IMR-90 (cell line): ENCODE results near the gene CALCOCO2. TPM values are rescaled to one million over a fixed set of nuclear protein-coding genes. Genes with fewer than 3 reads are reported as not detected.

ENCODE experiments used
- ATAC-seq: fragments of 200-7000 bp; cut with Tn5 transposase; 2 replicates; pipeline ENCODE4 v1.9.1; 2020; ENCODE audit warnings: low read depth, mild to moderate bottlenecking, moderate library complexity
- BruUV-seq: library from RNA; stranded (reverse); fragments of 400-500 nt; replicated peaks from 2 replicates; lab custom pipeline; 2021; lab: Mats Ljungman, UMichigan
- CTCF ChIA-PET: fragments of 300-600 bp; formaldehyde crosslinking; extraction: SDS; loops from one replicate; lab custom pipeline; 2021; ENCODE audit warnings: antibody characterized with exemption; lab: Yijun Ruan, JAX
- POLR2A ChIA-PET: fragments of 300-600 bp; sonication (Branson Sonifier 250); formaldehyde crosslinking; loops from one replicate; lab custom pipeline; 2022; ENCODE audit warnings: antibody characterized with exemption; ENCODE audit not compliant: unreplicated experiment; lab: Charles Lee
- DNase-seq: peaks from one replicate; pipeline ENCODE4 v3.0.0; 2013
- H2AFZ ChIP-seq: replicated peaks from 2 replicates; pipeline ENCODE3; 2013; ENCODE audit warnings: low read length, mild to moderate bottlenecking; ENCODE audit not compliant: poor library complexity
- H2AK5ac ChIP-seq: 2 replicates; pipeline ENCODE4 v1.6.1; 2013; ENCODE audit warnings: low read depth, low read length, inconsistent platforms
- H2AK9ac ChIP-seq: replicated peaks from 2 replicates; pipeline ENCODE3; 2013; ENCODE audit warnings: mild to moderate bottlenecking, low read depth, low read length, moderate library complexity; ENCODE audit not compliant: poor library complexity
- H2BK120ac ChIP-seq: 2 replicates; pipeline ENCODE4 v1.6.1; 2013; ENCODE audit warnings: low read depth, low read length, inconsistent platforms
- H2BK15ac ChIP-seq: 3 replicates; pipeline ENCODE4 v1.6.1; 2013; ENCODE audit warnings: low read depth, low read length, inconsistent platforms
- H2BK20ac ChIP-seq: 2 replicates; pipeline ENCODE4 v1.6.1; 2013; ENCODE audit warnings: low read depth, mild to moderate bottlenecking, inconsistent platforms, low read length, moderate library complexity
- H2BK5ac ChIP-seq: 2 replicates; pipeline ENCODE4 v1.6.1; 2013; ENCODE audit warnings: mild to moderate bottlenecking, low read depth, low read length, inconsistent platforms; ENCODE audit not compliant: poor library complexity, severe bottlenecking
- H3K14ac ChIP-seq: replicated peaks from 2 replicates; pipeline ENCODE4 v1.6.1; 2013; ENCODE audit warnings: low read depth, low read length, inconsistent platforms
- H3K18ac ChIP-seq: 2 replicates; pipeline ENCODE4 v1.6.1; 2013; ENCODE audit warnings: low read depth, low read length, control low read depth
- H3K23ac ChIP-seq: 2 replicates; pipeline ENCODE4 v1.6.1; 2013; ENCODE audit warnings: low read depth, low read length, inconsistent platforms
- H3K27ac ChIP-seq: 2 replicates; pipeline ENCODE4 v1.5.1; 2013; ENCODE audit warnings: mild to moderate bottlenecking, control low read depth, low read length; ENCODE audit not compliant: insufficient read depth
- H3K27me3 ChIP-seq: 2 replicates; pipeline ENCODE4 v1.6.1; 2013; ENCODE audit warnings: low read length; ENCODE audit not compliant: control insufficient read depth, insufficient read depth
- H3K36me3 ChIP-seq: 2 replicates; pipeline ENCODE4 v1.6.1; 2013; ENCODE audit warnings: low read length, mixed read lengths; ENCODE audit not compliant: control insufficient read depth, insufficient read depth
- H3K4ac ChIP-seq: 2 replicates; pipeline ENCODE4 v1.6.1; 2013; ENCODE audit warnings: low read depth, low read length, inconsistent platforms
- H3K4me1 ChIP-seq: 2 replicates; pipeline ENCODE4 v1.6.1; 2013; ENCODE audit warnings: low read length, mixed read lengths; ENCODE audit not compliant: control insufficient read depth, insufficient read depth
- H3K4me2 ChIP-seq: 2 replicates; pipeline ENCODE4 v1.6.1; 2013; ENCODE audit warnings: low read depth, mild to moderate bottlenecking, control low read depth, low read length, moderate library complexity
- H3K4me3 ChIP-seq: 2 replicates; pipeline ENCODE4 v1.5.1; 2013; ENCODE audit warnings: low read depth, mild to moderate bottlenecking, control low read depth, low read length, moderate library complexity; ENCODE audit not compliant: insufficient read depth
- H3K56ac ChIP-seq: 2 replicates; pipeline ENCODE4 v1.6.1; 2013; ENCODE audit warnings: low read length, inconsistent platforms; ENCODE audit not compliant: insufficient read depth; ENCODE audit errors: extremely low read depth
- H3K79me1 ChIP-seq, 2 experiments: 2 replicates each; pipeline ENCODE4 v1.6.1; 2013; ENCODE audit warnings: low read length in 2 of 2, inconsistent platforms in 1 of 2, low read depth in 1 of 2
- H3K9ac ChIP-seq: 2 replicates; pipeline ENCODE4 v1.6.1; 2013; ENCODE audit warnings: low read depth, low read length, control low read depth
- H3K9me1 ChIP-seq: 2 replicates; pipeline ENCODE4 v1.6.1; 2013; ENCODE audit warnings: low read length, inconsistent platforms; ENCODE audit not compliant: insufficient read depth
- H3K9me3 ChIP-seq: 2 replicates; pipeline ENCODE4 v1.6.1; 2013; ENCODE audit warnings: low read length; ENCODE audit not compliant: control insufficient read depth, insufficient read depth
- H4K20me1 ChIP-seq: 2 replicates; pipeline ENCODE4 v1.6.1; 2013; ENCODE audit warnings: low read length, inconsistent platforms; ENCODE audit not compliant: insufficient read depth
- H4K5ac ChIP-seq: 2 replicates; pipeline ENCODE4 v1.6.1; 2013; ENCODE audit warnings: mild to moderate bottlenecking, low read depth, low read length, control low read depth
- H4K8ac ChIP-seq, 2 experiments: 2 replicates each; pipeline ENCODE4 v1.6.1; 2013; ENCODE audit warnings: low read depth in 2 of 2, low read length in 2 of 2, control low read depth in 1 of 2, inconsistent platforms in 1 of 2
- H4K91ac ChIP-seq: 2 replicates; pipeline ENCODE4 v1.6.1; 2013; ENCODE audit warnings: low read depth, low read length, inconsistent platforms; ENCODE audit not compliant: insufficient read depth
- BHLHE40 ChIP-seq: fragments of 150-350 bp; IDR thresholded peaks from 2 replicates; pipeline ENCODE4 v1.6.1; 2016; ENCODE audit warnings: mild to moderate bottlenecking, low read depth, low read length
- CEBPB ChIP-seq: IDR thresholded peaks from 2 replicates; pipeline ENCODE4 v1.6.1; 2012; ENCODE audit warnings: low read depth, low read length, improper control_type of control experiment
- CHD1 ChIP-seq: IDR thresholded peaks from 2 replicates; pipeline ENCODE4 v1.6.1; 2012; ENCODE audit warnings: low read depth, low read length, improper control_type of control experiment
- CTCF ChIP-seq: conservative IDR thresholded peaks from 2 replicates; pipeline ENCODE4 v1.5.1; 2012; ENCODE audit warnings: mild to moderate bottlenecking, low read depth, low read length, improper control_type of control experiment
- FOS ChIP-seq: fragments of 150-350 bp; IDR thresholded peaks from 2 replicates; pipeline ENCODE4 v1.6.1; 2016; ENCODE audit warnings: low read depth, low read length
- MAFK ChIP-seq: IDR thresholded peaks from 2 replicates; pipeline ENCODE4 v1.6.1; 2012; ENCODE audit warnings: low read depth, low read length, improper control_type of control experiment
- MAZ ChIP-seq: IDR thresholded peaks from 2 replicates; pipeline ENCODE4 v1.6.1; 2012; ENCODE audit warnings: low read depth, mild to moderate bottlenecking, low read length, improper control_type of control experiment, moderate library complexity, borderline replicate concordance
- MXI1 ChIP-seq: IDR thresholded peaks from 2 replicates; pipeline ENCODE4 v1.6.1; 2012; ENCODE audit warnings: low read depth, mild to moderate bottlenecking, low read length, moderate library complexity, borderline replicate concordance
- NFE2L2 ChIP-seq: fragments of 150-350 bp; IDR thresholded peaks from 2 replicates; pipeline ENCODE4 v1.6.1; 2016; ENCODE audit warnings: low read depth, mild to moderate bottlenecking, low read length
- POLR2A ChIP-seq: IDR thresholded peaks from 2 replicates; pipeline ENCODE4 v1.6.1; 2012; ENCODE audit warnings: mild to moderate bottlenecking, low read depth, low read length
- RAD21 ChIP-seq: IDR thresholded peaks from 2 replicates; pipeline ENCODE4 v1.6.1; 2012; ENCODE audit warnings: low read length, improper control_type of control experiment
- RCOR1 ChIP-seq: IDR thresholded peaks from 2 replicates; pipeline ENCODE4 v1.6.1; 2012; ENCODE audit warnings: mild to moderate bottlenecking, low read length, improper control_type of control experiment; ENCODE audit not compliant: insufficient replicate concordance
- RFX5 ChIP-seq: IDR thresholded peaks from 2 replicates; pipeline ENCODE4 v1.8.0; 2012; ENCODE audit warnings: low read depth, mild to moderate bottlenecking, low read length, moderate library complexity
- SMC3 ChIP-seq: fragments of 150-350 bp; IDR thresholded peaks from 2 replicates; pipeline ENCODE4 v1.6.1; 2016; ENCODE audit warnings: low read depth, mild to moderate bottlenecking, antibody characterized with exemption, low read length, moderate library complexity
- USF2 ChIP-seq: fragments of 150-350 bp; IDR thresholded peaks from 2 replicates; pipeline ENCODE4 v1.6.1; 2017; ENCODE audit warnings: mild to moderate bottlenecking, antibody characterized with exemption, low read length, low read depth
- WGBS, 2 experiments: methylation state at CpG; one replicate each; pipeline versions ENCODE4 v1.1.5 to v1.1.7; 2013; ENCODE audit warnings: missing lambda C conversion rate in 2 of 2; ENCODE audit not compliant: insufficient read length in 1 of 2; ENCODE audit errors: extremely low coverage in 2 of 2; 5-methylcytosine and 5-hydroxymethylcytosine counted together
- dilution Hi-C: fragments of 300-500 bp; cut with HindIII; formaldehyde crosslinking; loops from one replicate; pipeline ENCODE4 v1.14.3; 2018; ENCODE audit warnings: low sequenced_read_pairs; ENCODE audit not compliant: unreplicated experiment
- in situ Hi-C: fragments of 300-500 bp; cut with MboI; formaldehyde crosslinking; loops from 3 replicates; pipeline ENCODE4 v1.14.3; 2019; ENCODE audit warnings: low sequenced_read_pairs, inconsistent platforms, mixed read lengths
- intact Hi-C: fragments of 100-400 bp; cut with micrococcal nuclease; formaldehyde crosslinking; loops from 2 replicates; pipeline ENCODE4 v1.10.0; 2022
- polyA plus RNA-seq, 3 experiments: library from polyadenylated mRNA; depleted of rRNA; stranded (reverse); fragments of >200 nt; gene quantifications; 2 replicates each; pipeline ENCODE4 v1.2.3, GENCODE V29; 2012; ENCODE audit warnings: low replicate concordance in 1 of 3
- total RNA-seq: library from RNA; depleted of rRNA; stranded (reverse); fragments of >200 nt; gene quantifications from 2 replicates; pipeline ENCODE4 v1.2.3, GENCODE V29; 2012

Gene CALCOCO2
- total and polyA plus RNA-seq, 2 of the 4 experiments (the other 2 are of a cell fraction), result 35.9 to 53.4 TPM

GRCh38 chr17:48791128-48792032 is 39.5 kb upstream of the CALCOCO2 start:
- in situ Hi-C loops (loop anchor here (5.0 kb wide), 1 partner anchor 124 kb away; no protein-coding TSS in a partner anchor), intact Hi-C loops (loop anchor here (1.0 kb wide), 2 partner anchors 67 to 113 kb away; no protein-coding TSS in a partner anchor), dilution Hi-C loops (no loop called here)
- Histone ChIP-seq H3K4ac (no peak overlapping the region), H3K36me3 (no peaks in the 10 kb centered on the region), H2AK5ac (no peak overlapping the region), H2AFZ (peak overlapping the region; percentile 79), H3K9ac (no peak overlapping the region), H2BK5ac (no peak overlapping the region), H3K18ac (no peak overlapping the region), H3K4me2 (no peak overlapping the region), H4K8ac (peak overlapping the region in 1 of 2 experiments; percentile 47; a peak in 1 of 4 replicates), H4K20me1 (no peaks in the 10 kb centered on the region), H3K9me3 (no peaks in the 10 kb centered on the region), H3K56ac (no peak overlapping the region), H2BK120ac (no peak overlapping the region), H3K4me1 (peaks cover 14% of the 10 kb centered on the region), H4K5ac (no peak overlapping the region), H2BK15ac (no peak overlapping the region), H3K4me3 (no peak overlapping the region), H2BK20ac (no peak overlapping the region), H3K14ac (no peak overlapping the region), H3K23ac (no peak overlapping the region), H2AK9ac (no peak overlapping the region), H3K27ac (no peak overlapping the region), H3K27me3 (peaks cover 33% of the 10 kb centered on the region), H4K91ac (no peak overlapping the region), H3K79me1 (no peaks in the 10 kb centered on the region), H3K9me1 (peaks cover 13% of the 10 kb centered on the region)
- CTCF ChIA-PET, result interaction anchor here (0.5 to 2.0 kb wide), 12 partner anchors 14 to 1013 kb away, joined by 3 to 14 read pairs (median 4); no protein-coding TSS in a partner anchor
- POLR2A ChIA-PET, result no interaction called here
- DNase-seq, result peak; percentile 79
- WGBS, 2 experiments, result 47% methylated on average over 4 of the region's 14 CpGs; no CpG with 5 or more reads in 1 of the 2 experiments
- no TSS peak for BruUV-seq
- peak; percentile 92 for ATAC-seq
- TF ChIP-seq RAD21 (peak; percentile 80), BHLHE40 (no peak), CTCF (peak; percentile 91), SMC3 (peak; percentile 92), MAFK (no peak), RFX5 (no peak), NFE2L2 (no peak), CEBPB (no peak), MXI1 (no peak), CHD1 (no peak), FOS (no peak), RCOR1 (no peak), POLR2A (no peak), USF2 (no peak), MAZ (no peak)
